HG02623 (cell line): ENCODE results near the gene LTBP2.

Experiments used
- ATAC-seq: cut with Tn5 transposase; IDR thresholded peaks from one replicate; pipeline ENCODE4 v1.9.1; 2021; ENCODE audit warnings: moderate library complexity; ENCODE audit not compliant: unreplicated experiment

LTBP2 gene

GRCh38 chr14:74638966-74639365 lies 26.9 kb upstream of the LTBP2 start:
- ATAC-seq: no peak

GRCh38 chr14:74638066-74638465 lies 26.0 kb upstream of the LTBP2 start:
- no peak for ATAC-seq

- ATAC-seq: no peak
Observed at GRCh38 chr14:74637178-74637550, 25.1 kb upstream of the LTBP2 start.

- ATAC-seq: no peak
Observed at GRCh38 chr14:74636424-74637177, 24.6 kb upstream of the LTBP2 start.

- no peak for ATAC-seq
Observed at GRCh38 chr14:74635847-74636246, 23.8 kb upstream of the LTBP2 start.

- no peak for ATAC-seq
Observed at GRCh38 chr14:74634964-74635363, 22.9 kb upstream of the LTBP2 start.

GRCh38 chr14:74634481-74634880 lies 22.4 kb upstream of the LTBP2 start:
- no peak for ATAC-seq

GRCh38 chr14:74630881-74631690 lies 19.0 kb upstream of the LTBP2 start:
- ATAC-seq: no peak

- no peak for ATAC-seq
Observed at GRCh38 chr14:74628418-74628817, 16.4 kb upstream of the LTBP2 start.

GRCh38 chr14:74627076-74627475 lies 15.0 kb upstream of the LTBP2 start:
- ATAC-seq: no peak

- no peak for ATAC-seq
Observed at GRCh38 chr14:74622257-74622656, 10.2 kb upstream of the LTBP2 start.

- no peak for ATAC-seq
Observed at GRCh38 chr14:74621556-74621955, 9.5 kb upstream of the LTBP2 start.

GRCh38 chr14:74620923-74621322 lies 8.9 kb upstream of the LTBP2 start:
- ATAC-seq: no peak

GRCh38 chr14:74620497-74620921 lies 8.5 kb upstream of the LTBP2 start:
- ATAC-seq: no peak

- no peak for ATAC-seq
Observed at GRCh38 chr14:74619672-74620131, 7.7 kb upstream of the LTBP2 start.

GRCh38 chr14:74618078-74618952 lies 6.3 kb upstream of the LTBP2 start:
- ATAC-seq: no peak

- ATAC-seq: no peak
Observed at GRCh38 chr14:74616996-74617700, 5.1 kb upstream of the LTBP2 start.

GRCh38 chr14:74616507-74616906 lies 4.5 kb upstream of the LTBP2 start:
- ATAC-seq: no peak

GRCh38 chr14:74615735-74616134 lies 3.7 kb upstream of the LTBP2 start:
- ATAC-seq: no peak
